Epidermal melanocyte (primary cell): ENCODE measurements around the gene THNSL1.
A peak's percentile ranks its signal among the peaks of the same experiment; 100 is the strongest.
"Not testable (repeated sequence)": the region's sequence is repeated elsewhere in the genome, so short reads cannot be mapped to it uniquely, and the experiment has no call there.

ENCODE experiments used
- DNase-seq: peaks from one replicate; pipeline ENCODE4 v3.0.0; 2011; ENCODE audit warnings: low spot score; ENCODE audit not compliant: insufficient read length

Gene THNSL1

DNA sequence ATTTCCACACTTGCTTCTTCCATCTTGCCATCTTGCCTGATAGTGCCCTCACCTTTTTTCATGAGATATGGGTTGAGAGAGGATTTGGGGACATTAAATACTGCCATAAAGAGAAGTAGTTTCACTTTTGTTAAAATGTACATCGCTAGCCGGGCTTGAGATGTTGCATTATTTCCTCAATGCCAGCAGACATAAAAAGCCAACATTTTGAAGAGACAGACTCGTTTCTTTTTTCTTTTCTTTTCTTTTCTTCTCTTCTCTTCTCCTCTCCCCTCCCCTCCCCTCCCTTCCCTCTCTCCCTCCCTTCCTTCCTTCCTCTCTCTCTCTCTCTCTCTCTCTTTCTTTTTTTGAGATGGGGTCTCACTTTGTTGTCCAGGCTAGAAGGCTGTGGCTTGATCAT is 18.4 kb upstream of the THNSL1 start:
- DNase-seq, result no peak

DNA sequence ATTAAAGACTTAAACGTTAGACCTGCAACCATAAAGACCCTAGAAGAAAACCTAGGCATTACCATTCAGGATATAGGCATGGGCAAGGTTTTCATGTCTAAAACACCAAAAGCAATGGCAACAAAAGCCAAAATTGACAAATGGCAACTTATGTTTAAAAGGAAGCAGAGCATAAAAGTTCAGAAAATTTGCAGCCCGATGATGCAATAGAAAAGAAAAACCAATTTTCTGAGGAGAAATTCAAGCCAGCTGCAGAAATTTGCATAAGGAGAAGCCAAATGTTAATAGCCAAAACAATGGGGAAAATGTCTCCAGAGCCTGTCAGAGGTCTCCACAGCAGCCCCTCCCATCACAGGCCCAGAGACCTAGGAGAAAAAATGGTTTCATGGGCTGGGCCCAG is 4.8 kb upstream of the THNSL1 start:
- DNase-seq, result not testable (repeated sequence)

DNA sequence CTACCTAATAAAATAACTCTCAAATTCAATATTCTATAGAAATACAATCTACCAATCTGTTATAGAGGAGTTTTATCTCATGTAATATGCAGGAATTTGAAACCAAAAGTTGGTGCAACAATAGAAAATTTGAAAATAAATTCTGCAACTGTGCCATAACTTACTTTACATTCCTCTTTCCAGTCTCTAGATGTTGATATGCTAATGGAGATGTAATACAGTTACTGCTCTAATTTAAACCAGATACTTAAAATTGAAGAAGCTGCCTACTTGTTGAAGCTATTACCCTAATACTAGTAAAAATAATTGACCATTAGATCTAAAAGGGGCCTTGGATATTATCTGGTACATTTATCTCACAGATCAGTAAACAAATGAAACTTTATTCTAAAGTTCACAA is 1.8 kb upstream of the THNSL1 start:
- no peak for DNase-seq

DNA sequence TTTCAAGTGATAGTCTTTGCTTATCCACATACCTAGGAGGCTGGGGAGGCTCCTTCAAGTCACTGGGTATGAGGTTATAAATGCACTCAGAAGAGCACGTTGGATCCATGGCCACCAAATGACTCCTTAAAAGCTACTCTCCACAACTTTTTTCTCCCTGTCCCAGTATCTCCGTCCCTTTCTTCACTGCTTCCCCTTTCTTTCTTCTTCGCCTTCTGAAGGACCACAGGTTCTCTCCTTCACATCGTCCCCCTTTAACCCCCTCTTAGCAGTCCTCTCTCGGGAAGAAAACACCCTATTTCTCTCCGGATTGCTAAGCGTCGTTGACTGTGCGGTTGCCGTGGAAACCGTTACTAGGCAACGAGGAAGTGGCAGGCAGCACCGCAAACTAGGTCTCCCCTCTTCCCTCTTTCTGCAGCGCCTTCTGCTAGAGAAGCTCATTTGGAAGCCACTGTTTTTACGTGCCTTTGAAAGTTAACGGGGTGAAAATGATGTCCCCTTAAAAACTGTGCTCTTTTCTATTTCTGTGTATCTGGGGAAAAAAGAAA is 510 bp upstream of the THNSL1 start, which contains the start of gene ENKUR:
ENKUR (minus strand) TSS at position 331 of the 548 bp plus-strand sequence; CDS start at position 109, 222 bp downstream.
- DNase-seq, result peak; percentile 86

DNA sequence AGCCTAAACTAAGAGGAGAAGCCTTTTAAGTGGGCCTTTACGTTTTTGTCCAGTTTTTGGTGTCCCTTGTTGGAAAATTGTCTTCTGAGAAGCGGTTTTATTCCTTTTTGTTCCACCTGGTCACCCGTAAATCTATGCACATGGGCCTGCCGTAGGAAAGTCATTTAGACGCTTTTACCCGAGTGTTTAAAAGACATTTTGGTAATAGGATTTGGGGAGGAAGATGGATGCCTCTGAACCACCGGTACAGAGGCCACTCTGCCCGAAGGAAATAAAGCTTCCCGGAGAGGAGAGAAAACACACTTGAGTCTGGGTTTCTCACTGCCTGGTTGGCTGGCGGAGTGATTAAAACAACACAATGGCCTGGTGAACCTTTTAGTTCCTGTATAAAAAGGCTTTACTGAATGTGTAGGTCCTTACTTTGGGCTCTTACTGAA is 760 bp downstream of the THNSL1 start:
- DNase-seq, result no peak

DNA sequence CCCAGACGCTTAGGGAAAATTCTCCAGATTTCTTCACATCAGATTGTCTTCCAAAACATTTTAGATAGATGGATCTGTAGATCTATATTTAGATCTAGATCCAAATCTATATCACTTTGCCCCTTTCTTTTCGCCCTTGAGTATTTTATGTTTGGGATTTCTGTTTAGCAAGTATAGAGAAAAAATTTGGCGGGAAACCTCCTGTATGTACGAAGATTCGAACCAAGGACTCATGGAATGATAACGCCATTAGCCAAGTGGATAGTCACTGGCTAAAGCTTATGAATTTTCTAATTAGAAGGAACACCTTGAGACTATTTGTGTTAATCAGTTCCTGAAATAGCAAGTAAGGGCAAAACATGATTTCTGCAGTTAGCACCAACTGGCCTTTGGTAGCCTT is 1.2 kb downstream of the THNSL1 start:
- no peak for DNase-seq

DNA sequence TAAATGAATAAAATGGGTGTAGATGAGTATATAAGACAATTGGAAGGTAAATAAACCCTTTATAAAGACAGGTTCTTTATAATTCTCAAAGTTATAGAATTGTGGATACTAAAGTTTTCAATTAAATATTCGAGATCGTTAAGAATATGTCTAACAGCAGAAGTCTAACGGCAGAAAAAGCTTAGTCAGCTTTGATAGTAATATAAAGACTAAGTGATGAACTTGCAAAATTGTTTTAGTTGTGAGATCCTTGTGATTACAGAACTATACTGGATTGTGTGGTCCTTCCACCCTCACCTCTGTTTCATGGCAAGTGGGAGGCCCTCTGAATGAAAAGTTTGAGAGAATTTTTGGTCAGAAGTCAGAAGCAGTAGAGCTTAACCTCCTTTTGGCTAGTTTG is 2.3 kb downstream of the THNSL1 start:
- DNase-seq, result no peak

DNA sequence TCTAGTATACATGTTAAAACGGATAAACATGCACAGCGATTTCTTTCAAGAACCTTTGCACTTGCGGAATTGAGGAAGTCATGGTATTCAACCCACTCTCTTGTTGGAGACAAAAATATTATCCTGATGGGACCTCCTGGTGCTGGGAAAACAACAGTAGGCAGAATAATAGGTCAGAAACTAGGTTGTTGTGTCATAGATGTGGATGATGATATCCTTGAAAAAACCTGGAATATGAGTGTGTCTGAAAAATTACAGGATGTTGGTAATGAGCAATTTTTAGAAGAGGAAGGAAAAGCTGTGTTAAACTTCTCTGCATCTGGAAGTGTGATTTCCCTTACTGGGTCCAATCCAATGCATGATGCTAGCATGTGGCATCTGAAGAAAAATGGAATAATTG is 6.9 kb downstream of the THNSL1 start:
- no peak for DNase-seq

DNA sequence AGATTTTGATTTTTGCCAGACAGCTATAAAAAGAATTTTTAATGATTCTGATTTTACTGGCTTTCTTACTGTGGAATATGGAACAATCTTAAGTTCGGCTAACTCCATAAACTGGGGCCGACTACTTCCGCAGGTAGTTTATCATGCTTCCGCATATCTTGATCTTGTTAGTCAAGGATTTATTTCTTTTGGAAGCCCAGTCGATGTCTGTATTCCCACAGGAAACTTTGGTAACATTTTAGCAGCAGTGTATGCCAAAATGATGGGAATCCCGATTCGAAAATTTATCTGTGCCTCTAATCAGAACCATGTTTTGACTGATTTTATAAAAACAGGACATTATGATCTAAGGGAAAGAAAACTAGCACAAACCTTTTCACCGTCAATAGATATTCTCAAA is 8.1 kb downstream of the THNSL1 start:
- DNase-seq, result no peak

DNA sequence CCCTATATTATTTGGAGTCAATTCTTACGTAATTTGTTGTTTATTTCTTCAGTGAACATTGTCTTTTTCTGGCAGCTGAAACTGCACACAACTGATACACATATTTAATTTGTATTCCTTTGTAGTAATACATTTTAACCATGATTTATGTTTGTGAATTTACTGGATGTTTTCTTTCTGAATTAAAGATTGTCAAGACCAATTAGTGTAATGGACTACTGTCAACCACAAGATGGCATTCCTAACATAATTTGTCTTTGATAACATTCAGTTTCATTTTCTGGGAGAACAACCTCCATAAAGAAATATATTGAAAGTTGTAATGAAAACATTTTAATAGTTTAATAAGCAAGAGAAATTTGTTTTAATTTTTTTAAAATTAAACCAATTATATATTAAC is 10.1 kb downstream of the THNSL1 start:
- DNase-seq, result no peak

DNA sequence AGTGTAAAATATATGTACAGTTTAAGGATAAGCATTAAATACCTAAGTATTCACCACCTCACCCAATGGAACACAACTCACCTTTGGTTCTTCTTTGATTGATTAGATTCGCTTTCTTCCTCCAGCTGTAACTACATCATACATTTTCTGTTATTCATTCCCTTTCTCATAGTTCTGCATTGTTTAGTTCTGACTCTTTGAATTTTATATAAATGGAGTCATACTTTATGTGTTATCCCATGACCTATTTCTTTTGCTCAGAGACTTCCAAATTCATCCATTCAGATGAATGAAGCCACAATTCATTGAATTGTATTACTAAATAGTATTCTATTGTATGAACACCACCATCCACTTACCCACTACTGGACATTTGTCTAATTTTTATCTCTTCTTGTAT is 12.3 kb downstream of the THNSL1 start:
- DNase-seq, result no peak

DNA sequence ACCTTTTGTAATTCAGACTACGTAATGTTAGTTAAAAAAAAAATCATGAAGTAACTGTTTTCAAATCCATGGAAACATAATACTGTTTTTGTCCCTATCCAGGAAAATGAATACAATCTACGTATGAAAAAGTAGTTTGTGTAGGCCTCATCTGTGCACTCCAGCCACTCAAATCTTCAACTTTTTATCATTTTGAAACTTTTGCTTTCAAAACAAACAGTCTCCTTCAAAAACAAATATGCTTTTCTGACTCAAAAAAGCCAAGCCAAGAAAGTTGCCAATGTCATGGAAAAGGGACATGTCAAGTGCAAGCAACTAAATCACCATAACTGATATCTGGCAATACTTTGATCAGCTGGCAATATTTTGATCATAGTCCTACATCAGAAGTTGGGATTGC is 13.1 kb downstream of the THNSL1 start:
- DNase-seq, result no peak

DNA sequence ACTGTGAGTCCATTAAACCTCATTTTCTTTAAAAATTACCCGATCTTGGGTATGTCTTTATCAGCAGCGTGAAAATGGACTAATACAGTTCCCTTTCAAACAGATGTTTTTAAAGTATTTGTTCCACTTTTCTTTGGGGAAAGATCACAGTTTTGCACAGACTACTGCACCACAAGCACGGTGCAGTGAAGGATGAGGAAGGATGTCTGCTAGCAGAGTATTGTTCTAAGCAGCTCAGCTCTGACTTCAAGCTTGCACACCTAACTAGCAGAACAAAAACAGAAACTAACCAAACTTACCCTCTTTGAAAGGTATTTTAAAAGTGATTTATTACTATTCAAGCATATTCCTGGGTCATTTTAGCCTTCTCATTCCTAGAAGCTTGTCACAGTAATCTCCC is 20.0 kb downstream of the THNSL1 start:
- no peak for DNase-seq

DNA sequence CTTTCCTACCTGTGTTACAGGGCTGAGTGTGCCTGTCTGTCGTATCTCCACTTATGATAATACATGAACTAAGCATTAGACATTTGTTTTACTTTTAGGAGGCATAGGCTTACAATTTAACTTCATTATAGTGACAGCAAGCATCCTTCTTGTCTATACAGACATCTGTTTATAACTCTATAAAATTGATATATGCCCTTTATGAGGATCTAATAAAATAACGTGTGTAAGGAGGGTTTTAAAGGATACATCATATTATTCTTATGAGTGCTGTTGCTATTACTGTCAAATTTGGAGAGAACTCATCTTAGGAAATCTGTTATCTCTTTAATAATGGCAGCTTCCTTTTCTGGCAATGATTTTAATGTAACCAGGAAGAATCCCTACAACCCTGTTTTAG is 21.9 kb downstream of the THNSL1 start:
- no peak for DNase-seq

DNA sequence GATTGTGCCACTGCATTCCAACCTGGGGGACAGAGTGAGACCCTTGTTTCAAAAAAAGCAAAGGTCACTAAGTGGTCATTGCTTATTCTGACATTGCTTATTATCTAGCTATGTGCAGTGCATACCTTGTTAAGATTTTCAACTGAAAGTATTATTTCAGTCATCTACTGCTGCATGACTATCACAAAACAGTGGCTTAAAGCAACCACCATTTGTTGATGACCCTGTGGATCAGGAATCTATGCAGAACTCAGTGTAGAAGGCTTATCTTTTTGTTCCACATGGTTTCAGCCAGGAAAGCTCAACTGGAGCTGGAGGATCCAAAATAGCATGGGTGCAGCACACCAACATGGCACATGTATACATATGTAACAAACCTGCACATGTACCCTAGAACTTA is 23.1 kb downstream of the THNSL1 start:
- no peak for DNase-seq

DNA sequence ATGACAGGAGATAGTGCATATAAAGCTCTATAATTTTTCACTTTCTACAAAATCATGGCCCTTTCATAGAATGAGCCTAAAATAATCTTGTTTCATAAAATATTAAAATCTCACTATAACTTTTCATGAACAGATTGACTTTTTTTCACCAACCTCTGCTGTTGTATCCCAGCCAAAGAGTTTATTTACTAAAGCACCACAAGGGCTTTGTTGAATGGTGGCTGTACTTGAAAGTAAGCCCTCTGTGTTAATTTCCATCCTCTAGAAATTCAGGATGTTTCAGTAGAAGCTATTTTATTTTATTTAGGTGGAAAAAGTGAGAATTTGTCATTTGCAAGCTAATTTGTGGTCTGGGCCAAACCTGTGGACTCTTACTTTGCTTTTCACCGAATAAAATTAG is 30.2 kb downstream of the THNSL1 start:
- DNase-seq, result no peak

DNA sequence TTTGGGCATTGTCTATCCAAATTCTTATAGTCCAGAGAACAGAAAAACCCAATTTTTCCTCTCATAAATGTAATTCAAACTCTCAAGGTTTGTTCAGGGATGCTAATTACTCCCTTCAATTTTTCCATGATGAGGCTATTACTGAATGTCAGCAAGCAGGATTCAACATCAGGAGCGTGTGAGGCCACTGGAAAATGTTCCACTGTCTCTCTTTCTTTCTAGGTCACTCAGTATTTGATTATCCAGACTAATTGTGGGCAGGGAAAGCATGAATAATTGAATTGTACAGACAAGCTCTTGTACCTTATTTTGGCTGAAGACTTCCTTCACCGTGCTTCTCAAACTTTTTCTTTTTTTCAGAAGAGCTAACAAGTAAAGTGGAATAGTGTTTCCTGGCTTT is 30.7 kb downstream of the THNSL1 start:
- DNase-seq, result no peak

DNA sequence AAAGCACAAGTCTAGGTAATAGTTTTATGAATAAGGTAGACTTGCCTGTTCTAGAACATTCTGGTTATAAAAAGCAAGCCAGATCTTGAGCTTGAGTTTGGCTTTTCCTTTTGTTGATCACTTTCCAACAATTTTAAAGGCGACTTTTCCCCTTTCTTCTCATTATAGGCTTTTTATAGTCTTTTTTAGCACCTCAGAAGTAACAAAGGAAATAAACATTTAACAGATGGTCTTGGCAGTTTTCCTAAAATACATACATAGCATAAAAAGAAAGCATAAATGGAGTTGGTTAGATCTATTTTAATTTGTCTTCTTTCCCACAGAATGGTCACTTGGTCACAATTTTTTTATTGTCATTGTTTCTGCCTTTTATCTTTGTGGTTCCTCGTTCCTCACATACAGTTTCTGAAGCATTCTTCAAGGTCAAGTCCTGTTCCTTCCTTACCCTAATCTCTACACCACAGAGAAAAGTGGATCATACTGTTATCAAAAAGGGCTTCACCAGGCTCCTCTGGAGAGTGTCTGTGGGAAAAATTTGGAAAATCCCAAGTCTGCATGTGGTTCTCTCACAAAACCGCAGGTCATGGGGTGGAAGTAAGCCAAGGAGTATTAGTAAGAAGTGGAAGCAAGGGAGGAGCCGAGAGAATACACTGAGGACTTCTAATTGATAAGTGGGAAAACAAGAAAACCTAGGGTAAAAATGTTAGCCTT is 31.3 kb downstream of the THNSL1 start:
- no peak for DNase-seq

DNA sequence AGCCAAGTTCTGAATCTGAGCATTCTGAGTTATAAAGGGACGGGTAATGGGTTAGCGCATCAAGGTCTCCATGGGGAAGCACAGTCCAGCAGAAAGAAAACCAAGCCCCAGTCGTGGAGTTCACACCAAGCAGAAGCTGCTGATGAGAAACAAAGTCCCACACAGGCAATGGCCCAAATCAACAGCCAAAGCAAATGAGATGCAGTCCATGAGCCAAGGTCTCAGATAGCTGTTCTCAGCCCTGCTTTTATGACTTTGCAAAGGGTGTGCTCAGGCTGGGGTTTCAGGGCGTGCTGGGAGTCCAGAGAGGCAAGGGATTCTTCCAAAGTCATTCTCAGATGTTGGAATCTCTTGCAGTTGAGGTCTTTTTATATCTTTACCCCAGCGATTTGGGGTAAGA is 32.0 kb downstream of the THNSL1 start:
- no peak for DNase-seq

DNA sequence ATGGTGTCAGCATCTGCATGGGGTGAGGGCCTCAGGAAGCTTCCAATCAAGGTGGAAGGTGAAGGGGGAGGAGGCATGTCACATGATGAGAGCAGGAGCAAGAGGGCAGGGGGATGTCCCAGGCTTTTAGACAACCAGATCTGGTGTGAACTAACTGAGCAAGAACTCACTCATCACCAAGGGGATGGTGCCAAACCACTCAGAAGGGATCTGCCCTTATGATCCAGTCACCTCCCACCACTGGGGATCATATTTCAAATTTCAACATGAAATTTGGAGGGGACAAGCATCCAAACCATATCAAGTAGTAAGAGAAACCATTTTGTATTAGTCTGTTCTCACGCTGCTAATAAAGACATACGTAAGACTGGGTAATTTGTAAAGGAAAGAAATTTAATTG is 33.6 kb downstream of the THNSL1 start:
- no peak for DNase-seq

DNA sequence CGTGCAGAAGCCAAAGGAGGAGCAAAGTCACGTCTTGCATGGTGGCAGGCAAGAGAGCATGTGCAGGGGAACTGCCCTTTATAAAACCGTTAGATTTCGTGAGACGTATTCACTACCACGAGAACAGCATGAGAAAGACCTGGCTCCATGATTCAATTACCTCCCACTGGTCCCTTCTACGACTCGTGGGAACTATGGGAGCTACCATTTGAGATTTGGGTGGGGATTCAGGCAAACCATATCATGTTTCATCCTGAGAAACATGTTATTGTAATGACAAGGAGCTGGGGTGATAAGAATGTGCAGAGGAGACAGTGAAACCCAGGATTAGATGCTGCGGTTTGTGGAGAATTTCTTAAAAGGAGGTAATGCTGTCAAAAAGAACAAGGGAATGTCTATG is 34.0 kb downstream of the THNSL1 start:
- DNase-seq, result no peak

DNA sequence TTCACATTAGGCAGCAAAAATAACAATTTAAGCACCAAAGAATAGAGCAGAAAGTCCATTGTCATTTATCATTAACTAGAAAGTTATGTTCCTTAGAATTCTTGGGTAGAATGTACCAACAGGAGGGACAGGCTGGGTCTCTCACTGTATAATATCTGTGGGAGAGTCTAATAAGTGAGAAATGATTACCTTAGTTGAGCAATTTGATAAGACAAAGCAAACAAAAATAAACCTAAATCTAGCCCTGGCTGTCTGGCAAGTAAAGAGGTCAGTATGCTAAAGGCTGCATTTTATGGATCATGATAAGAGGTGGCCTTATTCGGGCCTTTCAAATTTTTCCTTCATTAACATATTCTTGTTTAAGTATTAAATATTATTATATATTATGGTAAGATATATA is 35.6 kb downstream of the THNSL1 start:
- DNase-seq, result no peak

DNA sequence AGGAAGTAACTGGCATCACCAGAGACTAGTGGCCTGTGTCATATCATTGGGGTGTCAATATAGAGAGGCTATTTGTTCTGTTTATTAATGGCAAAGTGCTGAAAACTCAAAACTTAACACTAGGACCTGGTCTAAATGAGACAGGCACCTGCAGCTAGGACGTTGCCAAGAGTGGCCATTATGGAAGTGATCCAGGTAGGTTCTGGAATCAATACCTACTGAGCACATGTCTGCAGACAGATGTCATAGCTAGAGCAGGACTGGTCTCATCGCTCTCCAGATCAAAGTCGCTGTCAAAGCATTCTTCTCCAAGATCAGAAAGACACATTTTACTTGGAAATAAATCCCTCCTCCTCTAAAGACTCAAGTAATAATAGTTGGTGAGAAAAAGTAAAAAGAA is 40.3 kb downstream of the THNSL1 start:
- no peak for DNase-seq

DNA sequence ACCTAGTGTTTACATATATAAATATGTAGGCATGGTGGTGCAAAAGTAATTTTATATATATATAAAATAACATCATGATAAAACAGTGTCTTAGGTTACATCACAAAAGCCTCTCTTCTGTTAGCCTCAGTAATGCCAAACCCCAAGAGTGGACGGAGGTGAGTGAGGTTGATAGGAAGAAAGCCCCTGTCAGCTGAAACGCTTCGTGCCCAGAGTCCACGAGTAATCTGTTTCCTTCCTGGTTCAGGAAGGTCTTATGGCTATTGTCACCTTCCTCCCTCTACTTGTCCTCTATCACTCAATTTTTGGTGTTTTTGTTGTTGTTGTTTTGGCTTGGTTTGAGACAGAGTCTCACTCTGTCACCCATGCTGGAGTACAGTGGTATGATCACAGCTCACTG is 41.5 kb downstream of the THNSL1 start:
- no peak for DNase-seq
